Natural killer cell (primary cell): Measurements from ENCODE around the gene CDK14. TPM values are rescaled to one million over a fixed set of nuclear protein-coding genes. Genes with fewer than 3 reads are reported as not detected.

Experiments used
- ATAC-seq, 3 donors: fragments of 150-1000 bp in 2 of 3; fragments of 200-7000 bp in 1 of 3; cut with Tn5 transposase; 1 replicate in 1 of 3; 2 replicates in 2 of 3; pipeline ENCODE4 v1.10.0; 2021; ENCODE audit warnings: mild to moderate bottlenecking in 2 of 3, moderate library complexity in 2 of 3
- DNase-seq, 2 donors: peaks; one replicate each; pipeline versions ENCODE4 v3.0.0 to v3.0.0-alpha.2; 2013 to 2021; ENCODE audit warnings: mixed read lengths in 1 of 2
- H3K27ac ChIP-seq: one replicate; pipeline ENCODE4 v1.5.1; 2013; ENCODE audit warnings: mild to moderate bottlenecking, low read length
- H3K27me3 ChIP-seq: one replicate; pipeline ENCODE4 v1.6.1; 2013; ENCODE audit warnings: low read length; ENCODE audit not compliant: control insufficient read depth, insufficient read depth
- H3K36me3 ChIP-seq: one replicate; pipeline ENCODE4 v1.6.1; 2013; ENCODE audit warnings: low read length; ENCODE audit not compliant: control insufficient read depth, insufficient read depth
- H3K4me1 ChIP-seq: one replicate; pipeline ENCODE4 v1.6.1; 2013; ENCODE audit warnings: low read length; ENCODE audit not compliant: control insufficient read depth, insufficient read depth
- H3K4me3 ChIP-seq: one replicate; pipeline ENCODE4 v1.5.1; 2013; ENCODE audit warnings: low read length
- H3K9me3 ChIP-seq: one replicate; pipeline ENCODE4 v1.6.1; 2013; ENCODE audit warnings: low read length; ENCODE audit not compliant: control insufficient read depth, insufficient read depth
- H3K27ac Mint-ChIP-seq, 2 donors: one replicate each; pipeline ENCODE4 v1.8.0; 2022; ENCODE audit warnings: mild to moderate bottlenecking in 2 of 2, mixed read lengths in 2 of 2, moderate library complexity in 1 of 2
- H3K27me3 Mint-ChIP-seq, 2 donors: one replicate each; pipeline ENCODE4 v1.8.0; 2022; ENCODE audit warnings: low read depth in 2 of 2, mixed read lengths in 2 of 2
- H3K36me3 Mint-ChIP-seq: one replicate; pipeline ENCODE4 v1.8.0; 2022; ENCODE audit warnings: mixed read lengths
- H3K4me1 Mint-ChIP-seq, 2 donors: one replicate each; pipeline ENCODE4 v1.8.0; 2022; ENCODE audit warnings: mixed read lengths in 2 of 2
- H3K4me3 Mint-ChIP-seq: one replicate; pipeline ENCODE4 v1.8.0; 2022; ENCODE audit warnings: mild to moderate bottlenecking, moderate library complexity, mixed read lengths
- H3K9me3 Mint-ChIP-seq, 2 donors: one replicate each; pipeline ENCODE4 v1.8.0; 2022; ENCODE audit warnings: mixed read lengths in 2 of 2
- WGBS: methylation state at CpG from one replicate; pipeline ENCODE4 v1.1.7; 2013; ENCODE audit warnings: missing lambda C conversion rate; ENCODE audit not compliant: insufficient coverage; 5-methylcytosine and 5-hydroxymethylcytosine counted together
- intact Hi-C: fragments of 100-400 bp; cut with micrococcal nuclease; formaldehyde crosslinking; loops from one replicate; pipeline ENCODE4 v1.14.2; 2022
- total RNA-seq, 4 donors: library from RNA; stranded (reverse); fragments of 120-200 nt in 1 of 4; gene quantifications; one replicate each; pipeline versions ENCODE4 v1.2.3 to v1.2.4, GENCODE V29; 2013 to 2022
- TF ChIP-seq, protein P1 (sequence below): fragments of 200-600 bp; IDR thresholded peaks from one replicate; pipeline ENCODE4 v1.8.0; 2022; ENCODE audit warnings: antibody characterized with exemption

Gene CDK14
- total RNA-seq, 3 donors from 2014 or later (not counting 1 experiment from before 2014, with no cell fraction given) = 1.2 to 12.5 (median 1.9) TPM

DNA sequence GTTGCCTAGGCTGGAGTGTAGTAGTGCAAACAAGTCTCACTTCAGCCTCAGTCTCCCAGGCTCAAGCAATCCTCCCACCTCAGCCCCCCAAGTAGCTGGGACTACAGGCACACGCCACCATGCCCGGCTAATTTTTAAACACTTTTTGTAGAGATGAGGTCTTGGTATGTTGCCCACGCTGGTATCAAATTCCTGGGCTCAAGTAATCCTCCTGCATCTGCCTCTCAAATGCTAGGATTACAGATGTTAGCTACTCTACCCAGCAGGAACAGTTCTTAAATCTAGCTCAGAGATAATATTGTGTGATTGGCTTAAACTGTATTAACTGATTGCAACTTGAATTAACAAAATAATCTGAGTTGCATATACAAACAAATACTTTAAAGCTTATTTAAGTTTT is 82.9 kb downstream of the CDK14 start:
- H3K27me3 Mint-ChIP-seq = no peaks in the 10 kb centered on the region
- H3K4me3 Mint-ChIP-seq = no peak overlapping the region
- no peaks in the 10 kb centered on the region for H3K4me1 Mint-ChIP-seq
- H3K9me3 ChIP-seq = no peaks in the 10 kb centered on the region
- H3K9me3 Mint-ChIP-seq = peaks cover 0 to 3% of the 10 kb centered on the region in 2 donors
- no peak overlapping the region for H3K4me3 ChIP-seq
- ATAC-seq (no peak), DNase-seq (no peak)
- no peaks in the 10 kb centered on the region for H3K36me3 ChIP-seq
- WGBS = 78% methylated on average over 3 of the region's 3 CpGs
- TF ChIP-seq, protein P1, sequence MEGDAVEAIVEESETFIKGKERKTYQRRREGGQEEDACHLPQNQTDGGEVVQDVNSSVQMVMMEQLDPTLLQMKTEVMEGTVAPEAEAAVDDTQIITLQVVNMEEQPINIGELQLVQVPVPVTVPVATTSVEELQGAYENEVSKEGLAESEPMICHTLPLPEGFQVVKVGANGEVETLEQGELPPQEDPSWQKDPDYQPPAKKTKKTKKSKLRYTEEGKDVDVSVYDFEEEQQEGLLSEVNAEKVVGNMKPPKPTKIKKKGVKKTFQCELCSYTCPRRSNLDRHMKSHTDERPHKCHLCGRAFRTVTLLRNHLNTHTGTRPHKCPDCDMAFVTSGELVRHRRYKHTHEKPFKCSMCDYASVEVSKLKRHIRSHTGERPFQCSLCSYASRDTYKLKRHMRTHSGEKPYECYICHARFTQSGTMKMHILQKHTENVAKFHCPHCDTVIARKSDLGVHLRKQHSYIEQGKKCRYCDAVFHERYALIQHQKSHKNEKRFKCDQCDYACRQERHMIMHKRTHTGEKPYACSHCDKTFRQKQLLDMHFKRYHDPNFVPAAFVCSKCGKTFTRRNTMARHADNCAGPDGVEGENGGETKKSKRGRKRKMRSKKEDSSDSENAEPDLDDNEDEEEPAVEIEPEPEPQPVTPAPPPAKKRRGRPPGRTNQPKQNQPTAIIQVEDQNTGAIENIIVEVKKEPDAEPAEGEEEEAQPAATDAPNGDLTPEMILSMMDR = no peak
- no peaks in the 10 kb centered on the region for H3K4me1 ChIP-seq
- no peak overlapping the region for H3K27ac Mint-ChIP-seq
- no peak overlapping the region for H3K27ac ChIP-seq
- intact Hi-C loops = no loop called here
- no peaks in the 10 kb centered on the region for H3K36me3 Mint-ChIP-seq
- no peaks in the 10 kb centered on the region for H3K27me3 ChIP-seq

DNA sequence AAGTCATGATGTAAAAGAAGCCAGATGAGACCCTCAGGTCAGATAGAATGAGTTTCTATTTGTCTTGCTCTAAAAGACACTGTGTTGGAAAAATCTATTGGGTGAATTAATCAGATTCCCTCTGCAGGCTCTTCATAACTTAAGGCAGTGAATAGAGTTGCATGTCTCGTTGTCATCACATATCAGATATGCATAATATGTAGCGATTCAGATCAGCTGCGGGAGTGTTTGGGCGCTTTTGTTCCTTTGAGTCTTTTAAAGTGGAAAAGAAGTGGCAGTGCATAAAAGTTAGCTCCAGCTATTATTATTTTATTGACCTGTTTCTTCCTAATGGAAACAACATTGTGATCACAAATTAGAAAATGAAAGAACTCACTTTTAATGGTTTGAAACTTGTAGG is 84.4 kb downstream of the CDK14 start:
- Mint-ChIP-seq H3K4me1 (no peaks in the 10 kb centered on the region), H3K27ac (no peak overlapping the region), H3K4me3 (no peak overlapping the region), H3K36me3 (no peaks in the 10 kb centered on the region), H3K27me3 (no peaks in the 10 kb centered on the region), H3K9me3 (peaks cover 0 to 3% of the 10 kb centered on the region in 2 donors)
- H3K9me3 ChIP-seq = no peaks in the 10 kb centered on the region
- H3K4me3 ChIP-seq = no peak overlapping the region
- TF ChIP-seq, protein P1 = no peak
- intact Hi-C loops = no loop called here
- H3K36me3 ChIP-seq = no peaks in the 10 kb centered on the region
- no peak overlapping the region for H3K27ac ChIP-seq
- no peaks in the 10 kb centered on the region for H3K4me1 ChIP-seq
- ATAC-seq = no peak
- WGBS = 95% methylated on average over 4 of the region's 4 CpGs
- no peak for DNase-seq
- no peaks in the 10 kb centered on the region for H3K27me3 ChIP-seq

DNA sequence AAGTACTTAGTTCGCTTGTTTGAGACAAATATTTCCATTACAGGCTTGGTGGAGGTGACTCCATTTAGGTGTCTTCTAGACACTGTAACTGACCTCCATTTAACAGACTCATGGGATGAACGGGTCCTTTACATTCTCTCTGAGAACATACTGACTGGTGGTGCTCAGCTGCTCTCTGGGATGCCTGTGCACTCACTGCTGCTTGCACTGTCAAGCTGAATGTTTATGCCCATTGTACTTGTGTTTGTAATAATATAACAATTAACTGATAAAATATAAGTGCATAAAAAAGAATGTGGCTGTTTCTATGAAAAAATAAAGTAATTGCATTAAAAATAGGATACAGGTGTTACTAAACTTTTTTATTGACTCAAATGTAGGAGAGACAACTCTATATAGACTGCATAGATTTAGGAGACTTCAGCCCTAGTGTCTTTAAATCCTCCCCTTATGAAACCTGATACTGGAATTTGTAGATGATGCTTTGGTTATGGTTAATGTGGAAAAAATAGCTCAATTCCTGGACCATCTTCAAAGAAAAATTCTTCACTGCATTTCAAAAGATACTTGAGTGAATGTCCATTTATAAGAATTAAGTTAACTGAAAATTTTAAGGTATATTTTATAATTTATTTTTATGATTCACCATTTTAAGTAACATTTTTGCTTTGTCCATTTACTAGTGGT is 85.4 kb downstream of the CDK14 start:
- Mint-ChIP-seq H3K4me1 (no peaks in the 10 kb centered on the region), H3K9me3 (no peaks in the 10 kb centered on the region), H3K27me3 (no peaks in the 10 kb centered on the region), H3K4me3 (no peak overlapping the region), H3K27ac (no peak overlapping the region), H3K36me3 (no peaks in the 10 kb centered on the region)
- no peaks in the 10 kb centered on the region for H3K36me3 ChIP-seq
- no peak overlapping the region for H3K4me3 ChIP-seq
- TF ChIP-seq, protein P1 = no peak
- H3K9me3 ChIP-seq = no peaks in the 10 kb centered on the region
- H3K27me3 ChIP-seq = no peaks in the 10 kb centered on the region
- DNase-seq (no peak), ATAC-seq (no peak)
- H3K27ac ChIP-seq = no peak overlapping the region
- no peaks in the 10 kb centered on the region for H3K4me1 ChIP-seq
- WGBS = 90% methylated on average over 2 of the region's 2 CpGs
- intact Hi-C loops = no loop called here

DNA sequence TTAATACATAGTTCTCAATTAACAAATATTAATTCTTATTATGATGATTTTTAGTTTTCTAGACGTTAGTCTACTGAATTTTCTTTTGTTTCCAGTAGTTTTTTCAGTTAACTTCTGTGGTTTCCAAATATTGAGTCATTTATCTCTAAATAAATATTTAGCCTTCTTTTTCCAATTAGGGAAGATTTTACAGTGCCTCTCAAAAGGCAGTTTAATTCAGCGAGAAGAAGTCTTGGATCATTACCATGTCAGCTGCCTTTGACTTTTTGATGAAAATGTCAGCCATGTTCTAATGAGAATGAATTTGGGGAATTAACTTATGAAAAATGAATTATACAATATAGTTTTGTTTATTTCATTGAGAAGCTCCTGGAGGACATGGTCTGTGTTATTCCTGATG is 90.0 kb downstream of the CDK14 start:
- intact Hi-C loops = no loop called here
- Histone ChIP-seq H3K4me1 (no peaks in the 10 kb centered on the region), H3K9me3 (no peaks in the 10 kb centered on the region), H3K36me3 (no peaks in the 10 kb centered on the region), H3K27me3 (no peaks in the 10 kb centered on the region), H3K4me3 (no peak overlapping the region), H3K27ac (no peak overlapping the region)
- Mint-ChIP-seq H3K36me3 (no peaks in the 10 kb centered on the region), H3K9me3 (peaks cover 0 to 3% of the 10 kb centered on the region in 2 donors), H3K27me3 (no peaks in the 10 kb centered on the region), H3K27ac (no peak overlapping the region), H3K4me3 (no peak overlapping the region), H3K4me1 (no peaks in the 10 kb centered on the region)
- DNase-seq (no peak), ATAC-seq (no peak)
- WGBS = 100% methylated on average over 1 of the region's 2 CpGs
- TF ChIP-seq, protein P1 = no peak
